OCI-LY1 (cell line): ENCODE results near the gene GUSB.

ENCODE experiments used
- EZH2 ChIP-seq: fragments of 200-600 bp; sonication (generic), shearing (Covaris generic); IDR thresholded peaks from 2 replicates; pipeline ENCODE4 v1.8.0; 2017; ENCODE audit warnings: borderline replicate concordance, mixed run types, mild to moderate bottlenecking, antibody characterized with exemption, low read length, moderate library complexity, mixed read lengths
- TF ChIP-seq, protein P1 (sequence below): fragments of 200-600 bp; sonication (generic), shearing (Covaris generic); IDR thresholded peaks from 2 replicates; pipeline ENCODE4 v1.5.1; 2017; ENCODE audit warnings: mild to moderate bottlenecking, antibody characterized with exemption, low read length, moderate library complexity, mixed read lengths

DNA sequence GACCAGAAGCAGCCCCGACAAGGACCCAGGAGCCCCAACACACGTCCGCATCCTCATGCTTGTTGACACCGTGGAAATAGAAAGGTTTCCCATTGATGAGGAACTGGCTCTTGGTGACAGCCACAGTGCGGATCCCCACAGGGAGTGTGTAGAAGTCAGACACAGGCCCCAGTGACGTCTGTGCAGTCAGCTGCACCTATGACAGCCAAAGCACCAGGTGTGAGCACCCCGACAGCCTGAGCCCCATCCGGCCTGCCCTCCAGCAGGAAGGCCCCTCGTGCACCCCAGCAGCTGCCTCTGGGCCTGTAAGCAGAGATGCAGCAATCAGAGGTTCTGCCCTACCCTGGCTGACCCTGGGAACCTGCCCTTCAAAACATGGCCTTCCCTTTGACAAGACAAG lies 7.1 kb downstream of the GUSB start:
- TF ChIP-seq, protein P1, sequence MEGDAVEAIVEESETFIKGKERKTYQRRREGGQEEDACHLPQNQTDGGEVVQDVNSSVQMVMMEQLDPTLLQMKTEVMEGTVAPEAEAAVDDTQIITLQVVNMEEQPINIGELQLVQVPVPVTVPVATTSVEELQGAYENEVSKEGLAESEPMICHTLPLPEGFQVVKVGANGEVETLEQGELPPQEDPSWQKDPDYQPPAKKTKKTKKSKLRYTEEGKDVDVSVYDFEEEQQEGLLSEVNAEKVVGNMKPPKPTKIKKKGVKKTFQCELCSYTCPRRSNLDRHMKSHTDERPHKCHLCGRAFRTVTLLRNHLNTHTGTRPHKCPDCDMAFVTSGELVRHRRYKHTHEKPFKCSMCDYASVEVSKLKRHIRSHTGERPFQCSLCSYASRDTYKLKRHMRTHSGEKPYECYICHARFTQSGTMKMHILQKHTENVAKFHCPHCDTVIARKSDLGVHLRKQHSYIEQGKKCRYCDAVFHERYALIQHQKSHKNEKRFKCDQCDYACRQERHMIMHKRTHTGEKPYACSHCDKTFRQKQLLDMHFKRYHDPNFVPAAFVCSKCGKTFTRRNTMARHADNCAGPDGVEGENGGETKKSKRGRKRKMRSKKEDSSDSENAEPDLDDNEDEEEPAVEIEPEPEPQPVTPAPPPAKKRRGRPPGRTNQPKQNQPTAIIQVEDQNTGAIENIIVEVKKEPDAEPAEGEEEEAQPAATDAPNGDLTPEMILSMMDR, result no peak
- no peak for TF ChIP-seq EZH2
